Colonic mucosa (tissue), 4 donors: ENCODE measurements around the gene ADCY9. TPM values are rescaled to one million over a fixed set of nuclear protein-coding genes. Genes with fewer than 3 reads are reported as not detected.
A peak's percentile ranks its signal among the peaks of the same experiment; 100 is the strongest.

Experiments
- DNase-seq: peaks from one replicate; pipeline ENCODE4 v3.0.0-alpha.2; 2020
- H3K27ac ChIP-seq: fragments of 200-600 bp; one replicate; pipeline ENCODE4 v1.8.0; 2021
- H3K27me3 ChIP-seq: fragments of 200-600 bp; one replicate; pipeline ENCODE4 v1.8.0; 2021
- H3K36me3 ChIP-seq: fragments of 200-600 bp; one replicate; pipeline ENCODE4 v1.8.0; 2021
- H3K4me1 ChIP-seq: fragments of 200-600 bp; one replicate; pipeline ENCODE4 v1.8.0; 2021; ENCODE audit warnings: mild to moderate bottlenecking
- H3K4me3 ChIP-seq: fragments of 200-600 bp; one replicate; pipeline ENCODE4 v1.8.0; 2021
- H3K9ac ChIP-seq, 2 donors: one replicate each; pipeline ENCODE4 v1.7.0; 2013; ENCODE audit warnings: control low read depth in 2 of 2, low read depth in 2 of 2, low read length in 2 of 2
- H3K9me3 ChIP-seq: fragments of 200-600 bp; one replicate; pipeline ENCODE4 v1.8.0; 2021
- CTCF ChIP-seq: fragments of 200-600 bp; IDR thresholded peaks from one replicate; pipeline ENCODE4 v1.8.0; 2022; ENCODE audit warnings: antibody characterized with exemption, mild to moderate bottlenecking
- intact Hi-C: fragments of 100-400 bp; cut with DNase I; formaldehyde crosslinking; loops from one replicate; pipeline ENCODE4 v1.14.1; 2022
- total RNA-seq, 2 donors: library from RNA; stranded (reverse); fragmentation: NEBNext Ultra II Directional in 1 of 2; extraction: Animal tissue kit (Norgen Biotek cat#: 25700) in 1 of 2; gene quantifications; one replicate each; pipeline ENCODE4 v1.2.1, GENCODE V29; 2021
- donor health status: healthy.
- donor health status: DM: no; HTN: no; CAD: no.
- donor health status: DM: no; HTN: no; CAD: no.

Gene ADCY9
- total RNA-seq, 2 donors from 2014 or later = 23.8 to 25.6 TPM

- no peak for TF ChIP-seq CTCF
- Histone ChIP-seq H3K27me3 (no peaks in the 10 kb centered on the region), H3K9me3 (no peaks in the 10 kb centered on the region), H3K4me1 (no peaks in the 10 kb centered on the region), H3K27ac (no peak overlapping the region), H3K9ac (no peak overlapping the region), H3K36me3 (no peaks in the 10 kb centered on the region), H3K4me3 (no peak overlapping the region)
- intact Hi-C loops = no loop called here
- DNase-seq = no peak
Observed at GRCh38 chr16:4140652-4141051, 24.4 kb upstream of the ADCY9 start.

GRCh38 chr16:4139968-4140367 is 23.7 kb upstream of the ADCY9 start:
- no peaks in the 10 kb centered on the region for H3K9me3 ChIP-seq
- H3K36me3 ChIP-seq = no peaks in the 10 kb centered on the region
- H3K27me3 ChIP-seq = no peaks in the 10 kb centered on the region
- intact Hi-C loops = no loop called here
- TF ChIP-seq CTCF = no peak
- DNase-seq = no peak
- no peak overlapping the region for H3K4me3 ChIP-seq
- no peak overlapping the region for H3K27ac ChIP-seq
- H3K4me1 ChIP-seq = no peaks in the 10 kb centered on the region
- no peak overlapping the region for H3K9ac ChIP-seq

DNA sequence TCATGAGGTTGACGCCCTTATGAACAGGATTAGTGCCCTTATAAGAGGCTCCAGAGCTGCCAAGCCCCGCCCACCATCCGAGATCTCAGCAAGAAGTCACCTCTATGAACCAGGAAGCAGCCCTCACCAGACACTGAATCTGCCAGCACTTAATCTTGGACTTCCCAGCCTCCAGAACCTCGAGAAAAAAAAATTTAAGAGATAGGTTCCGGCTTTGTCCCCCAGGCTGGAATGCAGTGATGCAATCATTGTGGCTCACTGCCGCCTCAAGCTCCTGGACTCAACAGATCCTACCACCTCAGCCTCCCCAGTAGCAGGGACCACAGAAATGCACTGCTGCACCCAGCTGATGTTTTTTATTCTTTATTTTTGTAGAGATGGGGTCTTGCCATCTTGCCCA is 22.5 kb upstream of the ADCY9 start:
- no peak overlapping the region for H3K27ac ChIP-seq
- H3K9ac ChIP-seq = no peak overlapping the region
- no peaks in the 10 kb centered on the region for H3K9me3 ChIP-seq
- H3K36me3 ChIP-seq = no peaks in the 10 kb centered on the region
- no peak for DNase-seq
- intact Hi-C loops = no loop called here
- H3K4me1 ChIP-seq = no peaks in the 10 kb centered on the region
- no peak for TF ChIP-seq CTCF
- H3K4me3 ChIP-seq = no peak overlapping the region
- H3K27me3 ChIP-seq = no peaks in the 10 kb centered on the region

GRCh38 chr16:4137438-4137837 is 21.2 kb upstream of the ADCY9 start:
- TF ChIP-seq CTCF = no peak
- no peaks in the 10 kb centered on the region for H3K27me3 ChIP-seq

GRCh38 chr16:4136229-4136813 is 20.1 kb upstream of the ADCY9 start:
- Histone ChIP-seq H3K9ac (no peak overlapping the region), H3K4me1 (no peaks in the 10 kb centered on the region), H3K36me3 (no peaks in the 10 kb centered on the region), H3K27me3 (no peaks in the 10 kb centered on the region), H3K4me3 (no peak overlapping the region), H3K27ac (no peak overlapping the region), H3K9me3 (no peaks in the 10 kb centered on the region)
- no peak for TF ChIP-seq CTCF
- peak; percentile 70 for DNase-seq
- intact Hi-C loops = no loop called here

More at GRCh38 chr16:4137438-4137837, 21.2 kb upstream of the ADCY9 start:
- H3K4me1 ChIP-seq = no peaks in the 10 kb centered on the region
- no peak overlapping the region for H3K9ac ChIP-seq
- no peaks in the 10 kb centered on the region for H3K9me3 ChIP-seq
- no peaks in the 10 kb centered on the region for H3K36me3 ChIP-seq
- intact Hi-C loops = no loop called here
- no peak overlapping the region for H3K27ac ChIP-seq
- DNase-seq = no peak
- H3K4me3 ChIP-seq = no peak overlapping the region
